Measurements from ENCODE around the gene LAPTM5. TPM values are rescaled to one million over a fixed set of nuclear protein-coding genes. Genes with fewer than 3 reads are reported as not detected.

Gene LAPTM5
- total RNA-seq, 4 donors from 2014 or later = 25.3 to 97.3 (median 46.4) TPM

DNA sequence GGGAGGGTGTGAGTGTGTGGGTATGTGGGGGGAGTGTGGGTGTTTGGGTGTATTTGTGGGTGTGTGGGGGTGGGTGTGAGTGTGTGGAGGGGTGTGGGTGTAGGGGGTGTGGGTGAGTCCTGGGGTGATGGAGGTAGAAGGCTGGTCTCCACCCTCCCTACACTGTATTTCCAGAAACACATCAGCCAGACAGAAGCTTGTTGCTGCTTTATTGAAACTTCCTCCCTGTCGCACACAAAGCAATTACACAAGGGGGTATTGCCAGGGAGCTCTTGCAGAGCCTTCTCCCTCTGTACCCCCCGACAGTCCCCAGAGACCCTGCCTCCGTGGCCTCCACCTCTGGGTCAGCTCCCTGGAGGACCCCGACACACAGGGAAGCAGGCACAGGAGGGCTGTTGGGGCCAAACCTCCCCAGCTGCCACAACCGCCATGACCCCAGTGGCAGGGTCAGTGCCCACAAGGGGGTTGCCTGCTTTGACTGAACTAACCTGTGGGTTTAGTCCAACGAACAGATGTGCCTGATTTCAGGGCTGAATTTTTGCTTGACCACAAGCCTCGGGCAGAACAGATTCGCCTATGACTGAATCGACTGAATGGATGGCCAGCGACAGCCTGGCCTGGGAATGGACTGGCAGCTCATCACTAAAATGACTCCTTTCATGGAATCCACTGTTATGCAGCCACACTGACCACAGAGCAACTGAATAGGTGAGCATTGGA lies 25.1 kb downstream of the LAPTM5 start:
- no peak overlapping the region for H3K4me3 ChIP-seq (replicated peaks in 1 of 3)
- 76 to 81% methylated on average over 9 to 10 of the region's 10 CpGs for WGBS, 2 donors
- H3K9me3 ChIP-seq = no peaks in the 10 kb centered on the region

DNA sequence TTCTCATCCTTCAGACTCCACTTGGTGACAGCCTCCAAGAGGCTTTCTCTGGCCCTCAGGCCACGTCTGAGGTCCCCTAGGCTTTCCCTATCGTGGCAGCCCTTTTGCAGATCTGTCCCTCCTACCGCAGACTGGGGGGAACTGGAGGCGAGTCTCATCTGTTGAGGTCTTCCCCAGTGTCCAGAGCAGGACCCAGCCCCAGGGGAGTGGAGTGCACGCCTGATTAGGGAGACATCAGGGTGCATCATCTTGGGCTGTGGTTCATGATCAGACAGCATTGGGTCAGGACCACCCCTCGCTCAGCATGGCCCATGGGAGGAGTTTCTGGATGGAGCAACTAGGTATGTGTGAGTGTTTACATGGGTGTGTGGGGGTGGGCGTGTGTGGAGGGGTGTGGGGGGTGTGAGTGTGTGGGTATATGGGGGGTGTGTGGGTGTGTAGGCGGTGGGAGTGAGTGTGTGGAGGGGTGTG lies 25.7 kb downstream of the LAPTM5 start:
- TF ChIP-seq POLR2A (IDR thresholded peaks at IDR 0.05) = no peak
- TF ChIP-seq, protein P1, sequence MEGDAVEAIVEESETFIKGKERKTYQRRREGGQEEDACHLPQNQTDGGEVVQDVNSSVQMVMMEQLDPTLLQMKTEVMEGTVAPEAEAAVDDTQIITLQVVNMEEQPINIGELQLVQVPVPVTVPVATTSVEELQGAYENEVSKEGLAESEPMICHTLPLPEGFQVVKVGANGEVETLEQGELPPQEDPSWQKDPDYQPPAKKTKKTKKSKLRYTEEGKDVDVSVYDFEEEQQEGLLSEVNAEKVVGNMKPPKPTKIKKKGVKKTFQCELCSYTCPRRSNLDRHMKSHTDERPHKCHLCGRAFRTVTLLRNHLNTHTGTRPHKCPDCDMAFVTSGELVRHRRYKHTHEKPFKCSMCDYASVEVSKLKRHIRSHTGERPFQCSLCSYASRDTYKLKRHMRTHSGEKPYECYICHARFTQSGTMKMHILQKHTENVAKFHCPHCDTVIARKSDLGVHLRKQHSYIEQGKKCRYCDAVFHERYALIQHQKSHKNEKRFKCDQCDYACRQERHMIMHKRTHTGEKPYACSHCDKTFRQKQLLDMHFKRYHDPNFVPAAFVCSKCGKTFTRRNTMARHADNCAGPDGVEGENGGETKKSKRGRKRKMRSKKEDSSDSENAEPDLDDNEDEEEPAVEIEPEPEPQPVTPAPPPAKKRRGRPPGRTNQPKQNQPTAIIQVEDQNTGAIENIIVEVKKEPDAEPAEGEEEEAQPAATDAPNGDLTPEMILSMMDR (IDR thresholded peaks at IDR 0.05) = no peak
- H3K4me1 ChIP-seq = peaks cover 28 to 31% of the 10 kb centered on the region in 2 donors
- H3K9me3 ChIP-seq = no peaks in the 10 kb centered on the region
- WGBS, 2 donors = 90 to 97% methylated on average over 6 to 8 of the region's 8 CpGs
- H3K4me3 ChIP-seq (replicated peaks in 1 of 3) = no peak overlapping the region
- intact Hi-C loops (cut with DNase I) = no loop called here
- no peaks in the 10 kb centered on the region for H3K36me3 ChIP-seq
- no peaks in the 10 kb centered on the region for H3K27me3 ChIP-seq
- H3K27ac ChIP-seq = no peak overlapping the region
- DNase-seq = no peak

More for the DNA sequence above, 25.1 kb downstream of the LAPTM5 start:
- TF ChIP-seq POLR2A (IDR thresholded peaks at IDR 0.05) = no peak
- TF ChIP-seq, protein P1 (IDR thresholded peaks at IDR 0.05) = no peak
- DNase-seq = no peak
- Histone ChIP-seq H3K27me3 (no peaks in the 10 kb centered on the region), H3K4me1 (peaks cover 28 to 31% of the 10 kb centered on the region in 2 donors), H3K27ac (no peak overlapping the region), H3K36me3 (no peaks in the 10 kb centered on the region)
- intact Hi-C loops (cut with DNase I) = no loop called here

DNA sequence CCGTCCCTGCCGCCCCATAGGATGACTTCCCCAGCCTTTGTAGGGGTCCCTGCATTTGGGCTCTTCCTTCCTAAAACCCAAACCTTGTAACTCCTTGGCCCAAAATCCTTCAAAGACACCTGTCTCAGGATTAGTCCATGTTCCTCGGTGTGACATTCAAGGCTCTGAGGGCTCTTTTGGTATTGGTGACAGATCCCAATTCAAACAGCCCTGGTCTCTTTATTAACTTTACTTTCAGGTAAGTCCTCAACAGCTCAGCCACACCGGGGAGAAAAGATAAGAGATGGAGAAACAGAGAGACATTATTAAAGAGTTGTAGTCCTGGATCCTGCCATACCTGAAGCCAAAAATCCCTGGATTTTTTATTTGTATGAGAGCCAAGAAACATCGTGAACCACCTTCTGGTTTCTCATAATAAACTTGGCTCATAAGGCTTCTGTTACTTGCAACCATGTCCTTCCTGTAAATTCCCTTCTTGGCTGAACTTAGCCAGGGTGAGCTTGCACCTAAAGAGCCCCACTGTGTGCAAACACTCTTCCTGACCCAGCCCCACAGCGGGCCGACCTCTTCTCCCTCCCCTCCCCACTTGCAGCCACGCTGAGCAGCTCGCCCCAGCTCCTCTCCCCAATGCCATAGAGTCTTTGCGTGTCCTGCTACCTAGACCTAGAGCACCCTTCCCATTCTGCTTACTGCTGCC lies 26.3 kb downstream of the LAPTM5 start:
- no peak for DNase-seq
- Histone ChIP-seq H3K4me3 (replicated peaks in 1 of 3) (no peak overlapping the region), H3K27ac (no peak overlapping the region), H3K27me3 (no peaks in the 10 kb centered on the region), H3K9me3 (no peaks in the 10 kb centered on the region), H3K36me3 (no peaks in the 10 kb centered on the region), H3K4me1 (peaks cover 28 to 31% of the 10 kb centered on the region in 2 donors)
- TF ChIP-seq POLR2A (IDR thresholded peaks at IDR 0.05) = no peak
- TF ChIP-seq, protein P1 (IDR thresholded peaks at IDR 0.05) = no peak
- 80 to 86% methylated on average over 10 of the region's 10 CpGs for whole genome bisulfite sequencing, 2 donors
- intact Hi-C loops (cut with DNase I) = no loop called here

DNA sequence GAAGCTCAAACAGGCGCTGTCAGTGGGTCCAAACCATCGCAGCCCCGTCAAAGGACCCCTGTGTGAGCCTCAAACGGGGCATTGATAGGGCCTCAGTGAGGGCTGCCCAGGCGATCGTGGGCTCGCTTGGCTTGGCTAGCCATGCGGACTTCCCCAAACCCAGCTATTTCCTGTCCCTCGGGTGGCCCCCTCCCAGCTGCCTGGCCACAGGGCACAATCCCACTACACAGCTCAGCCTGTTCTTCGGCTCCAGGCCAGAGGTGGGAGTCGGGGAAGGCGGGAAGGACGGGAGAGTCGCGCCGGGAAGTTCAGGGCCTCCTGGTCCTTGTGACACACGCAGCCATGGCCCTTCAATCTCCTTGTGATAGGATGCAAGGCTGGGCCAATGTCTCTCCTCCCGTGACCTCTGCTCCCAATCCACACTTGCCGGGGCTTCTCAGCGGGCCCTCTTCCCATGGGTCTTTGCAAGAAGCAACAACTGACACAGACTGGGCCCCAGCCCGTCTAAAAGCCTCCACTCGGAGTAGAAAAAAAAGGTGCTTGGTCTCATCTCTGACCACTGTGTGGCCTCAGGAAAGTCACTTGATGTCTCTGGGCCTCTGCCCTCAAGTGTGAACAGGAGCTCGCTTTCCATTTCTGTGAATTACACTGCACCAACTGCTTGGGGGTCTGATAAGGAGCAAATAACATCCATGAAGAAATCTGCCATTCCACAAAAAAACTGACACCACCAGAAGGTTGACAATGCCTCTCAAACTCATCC lies 27.0 kb downstream of the LAPTM5 start:
- Histone ChIP-seq H3K9me3 (no peaks in the 10 kb centered on the region), H3K4me3 (replicated peaks in 1 of 3) (no peak overlapping the region), H3K4me1 (peaks cover 22 to 25% of the 10 kb centered on the region in 2 donors), H3K27me3 (no peaks in the 10 kb centered on the region), H3K27ac (peak overlapping the region in 1 of 3 donors; percentile 46), H3K36me3 (no peaks in the 10 kb centered on the region)
- TF ChIP-seq, protein P1 (IDR thresholded peaks at IDR 0.05) = no peak
- no peak for TF ChIP-seq POLR2A (IDR thresholded peaks at IDR 0.05)
- intact Hi-C loops (cut with DNase I) = no loop called here
- WGBS, 2 donors = 60 to 61% methylated on average over 16 to 19 of the region's 23 CpGs
- DNase-seq = peak; percentile 50 to 64

Data from thyroid gland (tissue), 4 donors.